Spleen (tissue), 7 donors: Measurements from ENCODE around the gene SASH1.

Experiments used
- CTCF ChIP-seq, 11 experiments: fragments of 200-600 bp in 7 of 11; fragments of 450-650 bp in 4 of 11; sonication (generic) in 4 of 11; IDR thresholded peaks in 8 of 11; conservative IDR thresholded peaks in 3 of 11; 1 replicate in 7 of 11; 2 replicates in 4 of 11; pipeline versions ENCODE4 v1.4.0 to v1.8.0; 2016 to 2021; ENCODE audit warnings: antibody characterized with exemption in 11 of 11, inconsistent platforms in 4 of 11, mild to moderate bottlenecking in 1 of 11
- POLR2A ChIP-seq, 3 donors: fragments of 450-650 bp; IDR thresholded peaks; one replicate each; pipeline ENCODE4 v1.5.1; 2017; ENCODE audit warnings: antibody characterized with exemption in 3 of 3, mild to moderate bottlenecking in 1 of 3
- donor health status: DM: no; HTN: no; CAD: no; lungs with moderate emphysema.
- donor health status: DM: no; HTN: no; CAD: no.
- donor health status: DM: no; HTN: no; CAD: no.

GRCh38 chr6:148370176-148370575 is 27.5 kb downstream of the SASH1 start:
- TF ChIP-seq POLR2A (IDR thresholded peaks at IDR 0.05) (no peak), CTCF (IDR thresholded peaks at IDR 0.05 in 8 of 11, conservative IDR thresholded peaks at IDR 0.05 in 3 of 11) (no peak)
